HG02938 (cell line): Measurements from ENCODE around the gene SYNE2.
"Not testable (repeated sequence)": the region's sequence is repeated elsewhere in the genome, so short reads cannot be mapped to it uniquely, and the experiment has no call there.

ENCODE experiments used
- ATAC-seq: cut with Tn5 transposase; IDR thresholded peaks from one replicate; pipeline ENCODE4 v1.9.1; 2021; ENCODE audit warnings: mild to moderate bottlenecking, moderate library complexity; ENCODE audit not compliant: unreplicated experiment

The SYNE2 gene

GRCh38 chr14:64012720-64013119 is 159.9 kb downstream of the SYNE2 start:
- ATAC-seq, result no peak

- ATAC-seq, result no peak
Measured at GRCh38 chr14:64025479-64025878, 172.7 kb downstream of the SYNE2 start.

GRCh38 chr14:64026600-64026999 is 173.8 kb downstream of the SYNE2 start:
- no peak for ATAC-seq

- no peak for ATAC-seq
Measured at GRCh38 chr14:64035143-64035542, 182.3 kb downstream of the SYNE2 start.

GRCh38 chr14:64037869-64038745 is 185.3 kb downstream of the SYNE2 start:
- ATAC-seq, result not testable (repeated sequence)

GRCh38 chr14:64038841-64039542 is 186.2 kb downstream of the SYNE2 start:
- ATAC-seq, result no peak

- no peak for ATAC-seq
Measured at GRCh38 chr14:64040044-64040443, 187.2 kb downstream of the SYNE2 start.

GRCh38 chr14:64043296-64043695 is 190.5 kb downstream of the SYNE2 start:
- not testable (repeated sequence) for ATAC-seq

GRCh38 chr14:64045091-64045490 is 192.3 kb downstream of the SYNE2 start:
- no peak for ATAC-seq

GRCh38 chr14:64049616-64050381 is 197.0 kb downstream of the SYNE2 start:
- no peak for ATAC-seq

GRCh38 chr14:64053694-64054669 is 201.2 kb downstream of the SYNE2 start:
- no peak for ATAC-seq

GRCh38 chr14:64059454-64060198 is 206.8 kb downstream of the SYNE2 start:
- ATAC-seq, result no peak

- ATAC-seq, result no peak
Measured at GRCh38 chr14:64060199-64060545, 207.4 kb downstream of the SYNE2 start.

GRCh38 chr14:64060648-64061096 is 207.9 kb downstream of the SYNE2 start:
- no peak for ATAC-seq

GRCh38 chr14:64061115-64061514 is 208.3 kb downstream of the SYNE2 start:
- ATAC-seq, result no peak

GRCh38 chr14:64061706-64062105 is 208.9 kb downstream of the SYNE2 start:
- no peak for ATAC-seq

GRCh38 chr14:64062381-64063115 is 209.7 kb downstream of the SYNE2 start:
- no peak for ATAC-seq

GRCh38 chr14:64064447-64064846 is 211.6 kb downstream of the SYNE2 start:
- ATAC-seq, result no peak
